A673 (cell line): ENCODE results near the gene CBX3. TPM values are rescaled to one million over a fixed set of nuclear protein-coding genes. Genes with fewer than 3 reads are reported as not detected.

Experiments
- BruUV-seq: library from RNA; stranded (reverse); fragments of 400-500 nt; replicated peaks from 2 replicates; lab custom pipeline; 2021; lab: Mats Ljungman, UMichigan
- CTCF ChIA-PET: fragments of 300-600 bp; sonication (Branson Sonifier 250); formaldehyde crosslinking; loops from one replicate; lab custom pipeline; 2022; ENCODE audit warnings: antibody characterized with exemption; lab: Charles Lee
- POLR2A ChIA-PET: fragments of 300-600 bp; sonication (Branson Sonifier 250); formaldehyde crosslinking; loops from one replicate; lab custom pipeline; 2022; ENCODE audit warnings: antibody characterized with exemption; ENCODE audit not compliant: low non-redundant PET; lab: Charles Lee
- DNase-seq: peaks from one replicate; pipeline ENCODE4 v3.0.0-alpha.2; 2015; ENCODE audit warnings: low spot score
- H3K27ac ChIP-seq: fragments of 200-600 bp; sonication (generic); 2 replicates; pipeline ENCODE4 v1.5.1; 2016; ENCODE audit warnings: mixed run types, low read depth, mild to moderate bottlenecking, mixed read lengths, antibody characterized with exemption, low read length; ENCODE audit not compliant: poor library complexity, severe bottlenecking
- H3K27me3 ChIP-seq: fragments of 200-600 bp; sonication (generic); replicated peaks from 2 replicates; pipeline ENCODE4 v1.6.1; 2017; ENCODE audit warnings: mixed run types, low read depth, mild to moderate bottlenecking, mixed read lengths, antibody characterized with exemption, low read length; ENCODE audit not compliant: insufficient read depth, poor library complexity
- H3K36me3 ChIP-seq: fragments of 200-600 bp; sonication (generic); 2 replicates; pipeline ENCODE4 v1.6.1; 2016; ENCODE audit warnings: mixed run types, mild to moderate bottlenecking, mixed read lengths, antibody characterized with exemption, low read length; ENCODE audit not compliant: insufficient read depth, poor library complexity, severe bottlenecking
- H3K4me1 ChIP-seq: fragments of 200-600 bp; sonication (generic); 2 replicates; pipeline ENCODE4 v1.6.1; 2017; ENCODE audit warnings: mixed run types, mild to moderate bottlenecking, mixed read lengths, antibody characterized with exemption, low read length; ENCODE audit not compliant: insufficient read depth, poor library complexity, severe bottlenecking
- H3K4me3 ChIP-seq: fragments of 200-600 bp; sonication (generic); 2 replicates; pipeline ENCODE4 v1.5.1; 2016; ENCODE audit warnings: low read depth, mixed run types, mild to moderate bottlenecking, mixed read lengths, low read length; ENCODE audit not compliant: poor library complexity, severe bottlenecking
- H3K9me3 ChIP-seq: fragments of 200-600 bp; sonication (generic); 2 replicates; pipeline ENCODE4 v1.6.1; 2016; ENCODE audit warnings: mixed run types, low read depth, mild to moderate bottlenecking, mixed read lengths, antibody characterized with exemption, low read length; ENCODE audit not compliant: poor library complexity, severe bottlenecking
- CTCF ChIP-seq: fragments of 300-800, 200-600 bp; sonication (generic); conservative IDR thresholded peaks from 2 replicates; pipeline ENCODE4 v1.5.1; 2017; ENCODE audit warnings: low read depth, mild to moderate bottlenecking, antibody characterized with exemption, low read length, moderate library complexity, mixed read lengths
- EZH2 ChIP-seq: fragments of 200-600 bp; sonication (generic); IDR thresholded peaks from 2 replicates; pipeline ENCODE4 v1.6.1; 2017; ENCODE audit warnings: borderline replicate concordance, low read depth, mild to moderate bottlenecking, mixed read lengths, antibody characterized with exemption, low read length; ENCODE audit not compliant: poor library complexity, severe bottlenecking
- intact Hi-C: fragments of 100-400 bp; cut with micrococcal nuclease; formaldehyde crosslinking; loops from one replicate; pipeline ENCODE4 v1.10.0; 2022; ENCODE audit not compliant: unreplicated experiment
- total RNA-seq: library from RNA; stranded (reverse); gene quantifications from 2 replicates; pipeline ENCODE4 v1.2.3, GENCODE V29; 2021

CBX3 gene
- total RNA-seq, 1 experiment from 2014 or later = 228 TPM

- Histone ChIP-seq H3K27ac (peak overlapping the region; percentile 4), H3K27me3 (no peaks in the 10 kb centered on the region), H3K4me3 (peak overlapping the region; percentile 91), H3K36me3 (peaks cover 66% of the 10 kb centered on the region), H3K4me1 (peaks cover 37% of the 10 kb centered on the region), H3K9me3 (no peaks in the 10 kb centered on the region)
- TF ChIP-seq EZH2 (no peak), CTCF (peak; percentile 80)
- intact Hi-C loops = loop anchor here (2.0 to 5.0 kb wide), 2 partner anchors 107 to 306 kb away; no protein-coding TSS in a partner anchor
- ChIA-PET POLR2A (interaction anchor here (1.2 kb wide), 1 partner anchor 115 kb away, joined by 3 read pairs; no protein-coding TSS in a partner anchor), CTCF (interaction anchor here (0.8 to 1.2 kb wide), 2 partner anchors 107 to 119 kb away, joined by 3 to 4 read pairs; no protein-coding TSS in a partner anchor)
- BruUV-seq = no TSS peak
- DNase-seq = peak; percentile 60
These were observed 3.3 kb upstream of the CBX3 start for GRCh38 chr7:26198133-26198780.

GRCh38 chr7:26198781-26199169 is 2.8 kb upstream of the CBX3 start:
- POLR2A ChIA-PET = no interaction called here

More at GRCh38 chr7:26198781-26199169, 2.8 kb upstream of the CBX3 start:
- Histone ChIP-seq H3K4me1 (peaks cover 32% of the 10 kb centered on the region), H3K36me3 (peaks cover 66% of the 10 kb centered on the region), H3K9me3 (no peaks in the 10 kb centered on the region), H3K4me3 (peak overlapping the region; percentile 91), H3K27me3 (no peaks in the 10 kb centered on the region), H3K27ac (peak overlapping the region; percentile 100)
- intact Hi-C loops = loop anchor here (2.0 to 5.0 kb wide), 2 partner anchors 108 to 306 kb away; no protein-coding TSS in a partner anchor
- BruUV-seq = no TSS peak
- TF ChIP-seq CTCF (no peak), EZH2 (no peak)
- DNase-seq = no peak
- CTCF ChIA-PET = interaction anchor here (0.8 to 1.2 kb wide), 2 partner anchors 108 to 120 kb away, joined by 3 to 4 read pairs; no protein-coding TSS in a partner anchor
